ENCODE data around the gene FMN1.

DNA sequence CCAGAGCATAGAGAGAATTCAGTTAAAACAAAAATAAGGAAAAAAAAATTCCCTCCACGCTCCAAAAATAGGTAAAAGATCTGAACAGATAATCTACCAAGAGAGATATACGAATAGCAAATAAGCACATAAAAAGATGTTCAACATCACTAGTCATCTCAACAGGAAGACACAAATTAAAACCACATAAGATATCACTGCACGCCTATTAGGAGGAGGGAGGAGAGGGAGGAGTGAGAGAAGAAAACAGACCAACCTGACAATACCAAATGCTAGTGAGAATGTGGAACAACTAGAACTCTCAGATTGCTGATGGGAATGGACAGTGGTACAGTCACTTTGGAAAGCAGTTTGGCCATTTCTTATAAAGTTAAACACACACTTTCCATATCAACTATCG is 212.5 kb downstream of the FMN1 start:
- TF ChIP-seq CTCF (IDR thresholded peaks at IDR 0.05 in 4 of 5, conservative IDR thresholded peaks at IDR 0.05 in 1 of 5) (no peak), POLR2A (IDR thresholded peaks at IDR 0.05) (no peak)

Measured in gastrocnemius medialis (tissue), 4 donors.